NCI-H69 (cell line): ENCODE data around the gene TMTC1.

ENCODE experiments used
- DNase-seq: peaks from one replicate; lab custom pipeline; 2025; lab: John Stamatoyannopoulos, UW

TMTC1 gene

GRCh38 chr12:29709496-29710040, 74.2 kb downstream of the TMTC1 start:
- no peak for DNase-seq

GRCh38 chr12:29709054-29709453, 74.7 kb downstream of the TMTC1 start:
- no peak for DNase-seq

GRCh38 chr12:29707846-29708245, 75.9 kb downstream of the TMTC1 start:
- no peak for DNase-seq

GRCh38 chr12:29706311-29706710, 77.4 kb downstream of the TMTC1 start:
- DNase-seq: no peak

- DNase-seq: no peak
Observed at GRCh38 chr12:29703528-29703927, 80.2 kb downstream of the TMTC1 start.

- no peak for DNase-seq
Observed at GRCh38 chr12:29702972-29703371, 80.8 kb downstream of the TMTC1 start.

- no peak for DNase-seq
Observed at GRCh38 chr12:29702222-29702621, 81.5 kb downstream of the TMTC1 start.

- no peak for DNase-seq
Observed at GRCh38 chr12:29700761-29701481, 82.8 kb downstream of the TMTC1 start.

- DNase-seq: peak; percentile 3
Observed at GRCh38 chr12:29698756-29699155, 85.0 kb downstream of the TMTC1 start.

GRCh38 chr12:29695800-29696199, 87.9 kb downstream of the TMTC1 start:
- no peak for DNase-seq

- no peak for DNase-seq
Observed at GRCh38 chr12:29695026-29695425, 88.7 kb downstream of the TMTC1 start.

- no peak for DNase-seq
Observed at GRCh38 chr12:29694002-29694401, 89.7 kb downstream of the TMTC1 start.

- DNase-seq: no peak
Observed at GRCh38 chr12:29692237-29692636, 91.5 kb downstream of the TMTC1 start.

GRCh38 chr12:29691161-29691854, 92.4 kb downstream of the TMTC1 start:
- DNase-seq: no peak

GRCh38 chr12:29690728-29691127, 93.0 kb downstream of the TMTC1 start:
- DNase-seq: no peak

GRCh38 chr12:29688914-29689313, 94.8 kb downstream of the TMTC1 start:
- no peak for DNase-seq

- DNase-seq: no peak
Observed at GRCh38 chr12:29682088-29682487, 101.7 kb downstream of the TMTC1 start.

- no peak for DNase-seq
Observed at GRCh38 chr12:29681370-29681769, 102.4 kb downstream of the TMTC1 start.

- no peak for DNase-seq
Observed at GRCh38 chr12:29676676-29677075, 107.1 kb downstream of the TMTC1 start.

GRCh38 chr12:29674463-29674862, 109.3 kb downstream of the TMTC1 start:
- DNase-seq: no peak

- DNase-seq: no peak
Observed at GRCh38 chr12:29673346-29673745, 110.4 kb downstream of the TMTC1 start.

- no peak for DNase-seq
Observed at GRCh38 chr12:29672580-29672979, 111.2 kb downstream of the TMTC1 start.

GRCh38 chr12:29671742-29672141, 112.0 kb downstream of the TMTC1 start:
- DNase-seq: no peak
